GM11168 (cell line): ENCODE data around the gene MICU2.
"Not testable (repeated sequence)": the region's sequence is repeated elsewhere in the genome, so short reads cannot be mapped to it uniquely, and the experiment has no call there.

ENCODE experiments used
- in situ Hi-C: fragments of 300-500 bp; cut with MboI; formaldehyde crosslinking; loops from one replicate; pipeline ENCODE4 v1.12.0; 2022; ENCODE audit warnings: low sequenced_read_pairs; ENCODE audit not compliant: unreplicated experiment

The MICU2 gene

DNA sequence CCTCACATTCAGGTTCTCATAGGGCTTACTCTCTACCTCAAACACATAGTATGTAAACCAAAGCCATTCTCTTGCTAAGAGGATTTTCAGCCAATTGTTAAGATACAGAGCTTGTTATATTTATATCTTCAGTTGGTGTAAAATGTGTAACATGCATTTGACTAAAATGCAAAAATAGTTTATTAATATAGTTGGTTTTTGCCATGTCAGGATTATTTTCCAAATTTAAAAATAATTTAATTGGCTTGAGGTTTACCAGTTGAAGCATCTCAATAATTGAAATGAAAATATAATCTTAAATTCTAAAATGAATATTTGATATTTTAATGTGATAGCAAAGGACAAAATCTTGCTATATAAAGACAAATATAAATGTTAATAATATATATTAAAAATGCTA, 7.2 kb downstream of the MICU2 start:
- in situ Hi-C loops, result no loop called here

- in situ Hi-C loops, result no loop called here
Observed at GRCh38 chr13:21595546-21595822, 8.5 kb downstream of the MICU2 start.

- in situ Hi-C loops, result no loop called here
Observed at GRCh38 chr13:21594715-21595545, 9.0 kb downstream of the MICU2 start.

DNA sequence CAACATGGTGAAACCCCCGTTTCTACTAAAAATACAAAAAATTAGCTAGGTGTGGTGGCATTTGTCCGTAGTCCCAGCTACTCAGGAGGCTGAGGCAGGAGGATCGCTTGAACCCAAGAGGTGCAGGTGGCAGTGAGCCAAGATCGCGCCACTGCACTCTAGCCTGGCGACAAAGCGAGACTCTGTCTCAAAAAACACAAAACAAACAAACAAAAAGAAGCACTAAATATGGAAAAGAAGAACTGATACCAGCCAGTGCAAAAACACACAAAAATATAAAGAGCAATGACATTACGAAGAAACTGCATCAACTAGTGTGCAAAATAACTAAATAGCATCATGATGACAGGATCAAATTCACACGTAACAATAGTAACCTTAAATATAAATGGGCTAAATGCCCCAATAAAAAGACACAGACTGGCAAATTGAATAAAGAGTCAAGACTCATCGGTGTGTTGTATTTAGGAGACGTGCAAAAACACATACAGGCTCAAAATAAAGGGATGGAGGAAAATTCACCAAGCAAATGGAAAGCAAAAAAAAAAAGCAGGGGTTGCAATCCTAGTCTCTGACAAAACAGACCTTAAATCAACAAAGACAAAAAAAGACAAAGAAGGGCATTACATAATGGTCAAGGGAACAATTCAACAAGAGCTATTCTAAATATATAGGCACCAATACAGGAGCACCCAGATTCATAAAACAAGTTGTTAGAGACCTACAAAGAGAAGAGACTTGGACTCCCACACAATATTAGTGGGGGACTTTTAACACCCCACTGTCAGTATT, 13.1 kb downstream of the MICU2 start:
- in situ Hi-C loops, result not testable (repeated sequence)

GRCh38 chr13:21590231-21590630, 13.7 kb downstream of the MICU2 start:
- in situ Hi-C loops, result no loop called here

DNA sequence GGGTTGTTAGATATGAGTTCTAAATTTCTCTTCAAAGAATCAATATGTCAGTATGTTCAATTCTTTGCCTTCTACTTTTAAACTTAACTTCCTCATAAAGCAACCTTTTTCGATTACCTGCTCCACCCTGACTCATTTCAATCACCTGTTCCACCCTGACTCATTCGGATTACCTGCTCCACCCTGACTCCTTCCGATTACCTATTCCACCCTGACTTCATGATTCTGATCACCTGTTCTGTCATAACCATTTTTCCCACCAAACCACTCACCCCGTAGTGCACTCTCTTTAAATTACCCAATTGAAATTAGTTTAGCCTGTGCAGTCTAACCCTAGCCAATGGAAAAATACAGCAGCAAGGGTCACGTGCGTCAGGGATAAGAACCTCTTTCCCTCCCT, 14.5 kb downstream of the MICU2 start:
- in situ Hi-C loops, result not testable (repeated sequence)

DNA sequence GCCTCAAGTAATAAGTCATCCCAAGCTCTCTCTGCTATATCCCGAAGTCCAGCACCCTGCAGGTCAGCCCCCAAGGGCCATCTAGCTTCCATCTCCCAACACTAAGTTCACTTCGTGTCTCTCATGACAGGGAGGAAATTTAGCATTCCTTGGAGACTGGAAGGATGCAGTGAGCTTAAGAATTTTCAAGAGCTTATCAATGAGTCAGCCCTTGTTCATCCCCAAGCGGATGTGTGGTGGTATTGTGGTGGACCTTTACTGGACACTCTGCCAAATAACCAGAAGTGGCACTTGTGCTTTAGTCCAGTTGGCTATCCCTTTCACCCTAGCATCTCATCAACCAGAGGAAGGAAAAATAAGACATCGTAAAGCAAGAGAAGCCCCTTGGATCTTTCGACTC, 15.6 kb downstream of the MICU2 start:
- in situ Hi-C loops, result not testable (repeated sequence)

DNA sequence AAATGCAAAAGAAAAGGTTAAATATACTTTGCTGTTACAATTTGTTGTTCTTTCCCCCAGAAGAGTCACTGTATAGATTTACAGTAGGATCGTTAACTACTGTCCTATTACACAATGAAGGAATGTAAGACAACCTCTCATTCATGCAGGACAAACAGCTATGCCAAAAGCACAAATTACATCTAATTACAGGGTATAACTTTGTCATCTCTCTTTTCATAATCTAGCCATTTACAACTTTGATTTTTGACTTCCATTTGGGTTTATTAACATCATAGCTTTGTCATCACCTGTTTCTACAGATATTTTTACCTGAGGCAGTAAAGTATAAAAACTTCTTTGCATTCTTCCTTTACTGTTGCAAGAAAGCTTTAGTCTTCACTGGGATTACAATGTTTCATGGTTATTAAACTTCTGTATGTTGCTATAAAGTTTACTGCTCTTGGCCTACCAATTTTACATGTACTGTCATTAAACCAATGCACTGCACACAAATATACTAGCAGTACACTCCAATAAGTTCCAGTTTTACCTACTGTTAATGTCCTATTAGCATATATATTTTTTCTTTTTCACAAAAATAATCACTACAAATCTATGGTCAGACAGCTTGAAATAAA, 18.9 kb downstream of the MICU2 start:
- in situ Hi-C loops, result no loop called here

- in situ Hi-C loops, result no loop called here
Observed at GRCh38 chr13:21583478-21583877, 20.5 kb downstream of the MICU2 start.

DNA sequence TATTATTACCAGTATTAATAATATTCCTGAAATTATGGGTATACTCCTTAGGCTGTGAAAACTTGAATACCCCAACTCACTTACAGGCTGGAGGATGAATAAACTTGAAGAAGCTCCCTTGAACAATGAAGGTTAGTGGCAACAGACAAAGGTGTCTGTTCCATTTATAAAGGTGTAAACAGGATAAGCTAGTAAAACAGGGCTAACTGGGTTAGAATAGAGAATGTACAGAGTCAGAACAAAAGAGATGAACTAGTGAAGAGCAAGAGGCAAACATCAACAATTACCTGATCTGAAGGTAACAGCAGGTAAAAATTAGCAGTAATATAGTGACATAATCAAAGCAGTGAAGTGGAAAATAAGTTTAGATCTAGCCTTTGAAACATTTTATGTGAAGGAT, 23.2 kb downstream of the MICU2 start:
- in situ Hi-C loops, result no loop called here

GRCh38 chr13:21579754-21580316, 24.1 kb downstream of the MICU2 start:
- in situ Hi-C loops, result no loop called here

DNA sequence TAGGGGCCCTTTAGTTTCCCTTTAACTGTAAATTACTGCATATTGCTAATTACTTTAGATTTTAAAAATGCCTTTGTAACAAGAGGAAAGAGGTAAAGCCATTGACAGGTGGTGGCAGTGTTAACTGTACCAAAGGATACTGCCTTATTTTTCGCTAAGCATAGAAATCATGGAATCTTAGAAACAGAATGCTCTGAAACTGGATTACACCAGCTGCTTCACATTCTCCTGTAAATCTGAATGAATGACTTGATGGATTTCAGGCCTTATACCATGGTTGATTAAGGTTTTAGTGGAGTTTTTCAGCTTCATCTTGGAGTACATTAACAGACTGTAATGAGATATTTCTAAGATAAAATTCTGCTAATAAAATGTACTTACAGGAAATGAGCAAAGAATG, 25.2 kb downstream of the MICU2 start:
- in situ Hi-C loops, result no loop called here

- in situ Hi-C loops, result no loop called here
Observed at GRCh38 chr13:21576426-21576825, 27.5 kb downstream of the MICU2 start.

DNA sequence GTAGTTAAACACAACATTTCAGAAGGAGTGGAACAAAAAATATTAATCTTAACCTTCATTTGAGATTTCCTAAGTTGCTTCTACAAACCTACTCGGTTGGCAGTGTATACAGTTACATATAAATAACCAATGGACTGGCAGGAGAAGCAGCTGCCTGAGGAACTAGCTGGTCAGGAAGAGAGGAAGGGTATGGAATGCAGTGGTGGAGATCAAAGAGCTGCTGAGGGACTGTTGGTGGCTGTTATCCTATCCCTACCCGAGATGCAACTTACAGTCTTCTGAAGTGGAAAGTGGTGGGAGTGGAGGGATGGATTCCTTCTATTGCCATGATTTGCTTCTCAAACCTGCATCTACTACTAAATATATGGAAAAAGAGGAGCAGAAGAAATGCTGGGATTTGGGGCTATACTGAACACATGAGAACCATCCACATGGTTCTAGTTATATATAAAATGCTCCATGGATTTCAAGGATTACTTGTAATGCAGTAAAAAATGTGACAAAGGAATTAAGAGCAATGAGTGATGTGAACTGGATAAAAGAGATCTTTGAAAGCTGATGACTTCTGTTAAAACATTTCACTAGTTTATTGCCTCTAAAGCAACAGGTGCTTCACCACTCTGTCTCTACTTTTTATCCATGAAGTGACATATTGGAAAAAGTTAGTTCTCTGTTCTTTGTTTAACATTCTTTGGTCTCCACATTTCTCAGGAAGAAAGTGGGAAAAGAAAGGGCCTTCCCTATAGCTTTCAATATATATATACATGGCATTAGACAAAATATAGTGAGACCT, 29.9 kb downstream of the MICU2 start:
- in situ Hi-C loops, result no loop called here

DNA sequence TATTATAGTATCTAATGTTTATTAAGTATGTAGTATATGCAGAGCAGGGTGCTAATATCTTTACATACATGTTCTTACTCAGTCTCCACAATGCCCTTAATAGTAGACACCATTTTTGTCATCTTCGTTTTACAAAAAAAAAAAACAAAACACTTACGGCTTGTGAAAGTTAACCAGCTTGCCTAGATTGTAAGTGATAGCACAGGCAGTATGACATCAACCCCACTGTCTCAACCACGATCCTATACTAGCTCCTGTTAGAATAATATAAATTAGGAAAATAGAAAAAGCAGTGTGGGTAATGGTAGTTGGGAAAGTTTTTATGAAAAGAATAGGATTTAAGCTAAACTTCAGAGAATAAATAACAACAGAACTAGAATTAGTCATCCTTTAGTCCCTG, 34.3 kb downstream of the MICU2 start:
- in situ Hi-C loops, result no loop called here

DNA sequence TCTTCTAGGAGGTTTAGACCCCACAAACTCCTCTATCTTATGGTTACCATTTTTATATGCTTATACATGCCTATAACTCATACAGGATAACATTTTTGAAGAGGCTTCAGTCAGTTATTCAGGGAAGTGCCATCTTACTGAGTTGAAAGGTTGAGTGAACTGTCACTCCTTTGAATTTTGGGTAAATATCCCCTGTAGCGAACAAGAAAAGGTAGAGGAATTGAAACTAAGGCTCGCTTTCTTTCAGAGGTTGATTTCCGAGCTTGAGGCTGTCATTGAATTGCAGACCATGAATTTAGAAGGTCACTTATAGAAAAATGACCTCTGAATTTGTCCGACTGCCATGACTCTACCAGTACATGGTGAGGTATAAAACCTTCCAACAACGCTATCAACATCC, 35.1 kb downstream of the MICU2 start:
- in situ Hi-C loops, result no loop called here

DNA sequence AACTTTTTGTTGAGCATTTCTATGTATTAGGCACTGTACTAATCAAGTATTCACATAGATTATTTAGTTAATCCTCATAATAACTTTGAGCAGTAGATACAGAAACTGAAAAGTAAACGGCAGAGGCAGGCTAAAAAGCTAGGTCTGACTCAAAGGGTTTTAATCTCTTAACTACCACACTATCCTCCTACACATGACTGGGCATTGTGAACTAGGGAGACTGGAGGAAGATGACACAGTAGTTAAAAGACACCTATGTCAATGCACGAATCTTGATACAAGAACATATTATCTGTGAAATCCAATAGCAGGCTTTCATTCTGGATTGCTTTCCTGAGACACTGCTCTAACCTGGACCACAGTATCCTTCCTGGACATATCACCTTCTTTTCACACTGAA, 36.3 kb downstream of the MICU2 start:
- in situ Hi-C loops, result no loop called here

GRCh38 chr13:21557995-21558394, 46.0 kb downstream of the MICU2 start:
- in situ Hi-C loops, result no loop called here

- in situ Hi-C loops, result no loop called here
Observed at GRCh38 chr13:21556051-21556450, 47.9 kb downstream of the MICU2 start.

DNA sequence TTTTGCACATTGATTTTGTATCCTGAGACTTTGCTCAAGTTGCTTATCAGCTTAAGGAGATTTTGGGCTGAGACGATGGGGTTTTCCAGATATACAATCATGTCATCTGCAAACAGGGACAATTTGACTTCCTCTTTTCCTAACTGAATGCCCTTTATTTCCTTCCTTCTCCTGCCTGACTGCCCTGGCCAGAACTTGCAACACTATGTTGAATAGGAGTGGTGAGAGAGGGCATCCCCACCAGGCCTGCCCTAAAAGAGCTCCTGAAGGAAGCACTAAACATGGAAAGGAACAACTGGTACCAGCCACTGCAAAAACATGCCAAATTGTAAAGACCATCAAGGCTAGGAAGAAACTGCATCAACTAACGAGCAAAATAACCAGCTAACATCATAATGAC, 50.7 kb downstream of the MICU2 start:
- in situ Hi-C loops, result not testable (repeated sequence)
